Uterus (tissue), 4 donors: ENCODE measurements around the gene FHIT. TPM values are rescaled to one million over a fixed set of nuclear protein-coding genes. Genes with fewer than 3 reads are reported as not detected.

Experiments
- DNase-seq, 2 donors: peaks; one replicate each; pipeline ENCODE4 v3.0.0-alpha.2; 2019 to 2020
- H3K27ac ChIP-seq, 2 donors: fragments of 200-600 bp; sonication (generic); 1 replicate in 1 of 2; 2 replicates in 1 of 2; pipeline ENCODE4 v1.5.1; 2016 to 2018
- H3K27me3 ChIP-seq, 2 donors: fragments of 200-600 bp; sonication (generic); one replicate each; pipeline ENCODE4 v1.5.1; 2018 to 2019; ENCODE audit warnings: control low read depth in 1 of 2
- H3K36me3 ChIP-seq, 2 donors: fragments of 200-600 bp; sonication (generic); one replicate each; pipeline ENCODE4 v1.5.1; 2019; ENCODE audit warnings: control low read depth in 1 of 2
- H3K4me1 ChIP-seq, 2 donors: fragments of 200-600 bp; sonication (generic); one replicate each; pipeline ENCODE4 v1.5.1; 2018 to 2019; ENCODE audit warnings: control low read depth in 1 of 2
- H3K4me3 ChIP-seq, 2 donors: fragments of 200-600 bp; sonication (generic); 1 replicate in 1 of 2; 2 replicates in 1 of 2; pipeline ENCODE4 v1.5.1; 2018 to 2019; ENCODE audit warnings: mild to moderate bottlenecking in 1 of 2
- H3K9me3 ChIP-seq, 2 donors: fragments of 200-600 bp; sonication (generic); one replicate each; pipeline ENCODE4 v1.5.1; 2019; ENCODE audit warnings: control low read depth in 1 of 2
- CTCF ChIP-seq, 4 experiments: fragments of 200-600 bp in 2 of 4; fragments of 450-650 bp in 2 of 4; sonication (generic) in 2 of 4; IDR thresholded peaks; one replicate each; pipeline ENCODE4 v1.5.1; 2016 to 2019; ENCODE audit warnings: antibody characterized with exemption in 4 of 4, mild to moderate bottlenecking in 2 of 4, moderate library complexity in 1 of 4
- POLR2A ChIP-seq, 2 donors: fragments of 450-650 bp; IDR thresholded peaks; one replicate each; pipeline ENCODE4 v1.6.1; 2016; ENCODE audit warnings: antibody characterized with exemption in 2 of 2, mild to moderate bottlenecking in 1 of 2, moderate library complexity in 1 of 2
- intact Hi-C: fragments of 100-400 bp; cut with DNase I; formaldehyde crosslinking; loops from one replicate; pipeline ENCODE4 v1.15.1; 2023; ENCODE audit warnings: low total_unique reads
- total RNA-seq, 4 donors: library from RNA; depleted of rRNA in 3 of 4; stranded (reverse); fragments of >200 nt in 3 of 4; gene quantifications; one replicate each; pipeline versions ENCODE4 v1.1.0 to v1.2.4, GENCODE V29; 2014 to 2023
- donor health status: DM: yes; HTN: yes; CAD: no.

The FHIT gene
- total RNA-seq, 4 donors from 2014 or later, result 1.3 to 15.2 (median 7.3) TPM

GRCh38 chr3:59895972-59896371 is 1355.3 kb downstream of the FHIT start:
- TF ChIP-seq CTCF (IDR thresholded peaks at IDR 0.05) (no peak), POLR2A (IDR thresholded peaks at IDR 0.05) (no peak)
- Histone ChIP-seq H3K36me3 (no peaks in the 10 kb centered on the region), H3K27me3 (no peaks in the 10 kb centered on the region), H3K4me1 (no peaks in the 10 kb centered on the region), H3K9me3 (no peaks in the 10 kb centered on the region), H3K27ac (no peak overlapping the region), H3K4me3 (no peak overlapping the region)
- intact Hi-C loops, result no loop called here
- DNase-seq, result no peak

GRCh38 chr3:59894425-59895121 is 1356.7 kb downstream of the FHIT start:
- intact Hi-C loops, result no loop called here

GRCh38 chr3:59890639-59891038 is 1360.6 kb downstream of the FHIT start:
- DNase-seq, result no peak
- Histone ChIP-seq H3K27me3 (no peaks in the 10 kb centered on the region), H3K36me3 (no peaks in the 10 kb centered on the region), H3K4me3 (no peak overlapping the region), H3K4me1 (no peaks in the 10 kb centered on the region), H3K9me3 (no peaks in the 10 kb centered on the region), H3K27ac (no peak overlapping the region)
- intact Hi-C loops, result no loop called here
- TF ChIP-seq CTCF (IDR thresholded peaks at IDR 0.05) (no peak), POLR2A (IDR thresholded peaks at IDR 0.05) (no peak)

More at GRCh38 chr3:59894425-59895121, 1356.7 kb downstream of the FHIT start:
- Histone ChIP-seq H3K27ac (no peak overlapping the region), H3K27me3 (no peaks in the 10 kb centered on the region), H3K9me3 (no peaks in the 10 kb centered on the region), H3K4me1 (no peaks in the 10 kb centered on the region), H3K4me3 (no peak overlapping the region), H3K36me3 (no peaks in the 10 kb centered on the region)
- DNase-seq, result no peak
- TF ChIP-seq POLR2A (IDR thresholded peaks at IDR 0.05), result no peak
- no peak for TF ChIP-seq CTCF (IDR thresholded peaks at IDR 0.05)

- no peaks in the 10 kb centered on the region for H3K9me3 ChIP-seq
- H3K36me3 ChIP-seq, result no peaks in the 10 kb centered on the region
- no peaks in the 10 kb centered on the region for H3K4me1 ChIP-seq
- no peak for TF ChIP-seq CTCF (IDR thresholded peaks at IDR 0.05)
- no peak for TF ChIP-seq POLR2A (IDR thresholded peaks at IDR 0.05)
- H3K27me3 ChIP-seq, result no peaks in the 10 kb centered on the region
- DNase-seq, result no peak
- intact Hi-C loops, result no loop called here
- no peak overlapping the region for H3K27ac ChIP-seq
- no peak overlapping the region for H3K4me3 ChIP-seq
These were observed 1364.5 kb downstream of the FHIT start for GRCh38 chr3:59886790-59887189.

GRCh38 chr3:59885899-59886400 is 1365.3 kb downstream of the FHIT start:
- DNase-seq, result no peak

More at GRCh38 chr3:59885899-59886400, 1365.3 kb downstream of the FHIT start:
- H3K27ac ChIP-seq, result no peak overlapping the region
- no peaks in the 10 kb centered on the region for H3K36me3 ChIP-seq
- no peaks in the 10 kb centered on the region for H3K27me3 ChIP-seq
- H3K4me1 ChIP-seq, result no peaks in the 10 kb centered on the region
- intact Hi-C loops, result no loop called here
- no peaks in the 10 kb centered on the region for H3K9me3 ChIP-seq
- no peak overlapping the region for H3K4me3 ChIP-seq
- TF ChIP-seq CTCF (IDR thresholded peaks at IDR 0.05) (no peak), POLR2A (IDR thresholded peaks at IDR 0.05) (no peak)
